SK-N-SH treated with all-trans-retinoic acid at 6 μM for 48 hours (cell line): Measurements from ENCODE around the gene HAPLN1.

Source experiments
- ATAC-seq: fragments of 200-7000 bp; cut with Tn5 transposase; 3 replicates; pipeline ENCODE4 v1.9.1; 2020; ENCODE audit warnings: mild to moderate bottlenecking, moderate library complexity
- ARNTL ChIP-seq: fragments of 450-650 bp; formaldehyde crosslinking; IDR thresholded peaks from 2 replicates; pipeline ENCODE4 v1.5.0; 2020; ENCODE audit warnings: low read depth, mild to moderate bottlenecking, moderate library complexity, borderline replicate concordance
- BACH2 ChIP-seq: fragments of 250-450 bp; sonication (Bioruptor Pico); IDR thresholded peaks from 2 replicates; pipeline ENCODE4 v1.9.0; 2021; ENCODE audit warnings: mild to moderate bottlenecking, borderline replicate concordance
- CREB5 ChIP-seq: fragments of 250-450 bp; sonication (Bioruptor Pico); IDR thresholded peaks from 2 replicates; pipeline ENCODE4 v1.5.1; 2020; ENCODE audit warnings: low read depth, mild to moderate bottlenecking, moderate library complexity
- CSDC2 ChIP-seq: fragments of 250-450 bp; sonication (Bioruptor Pico); IDR thresholded peaks from 2 replicates; pipeline ENCODE4 v1.5.0; 2020; ENCODE audit warnings: mild to moderate bottlenecking, moderate library complexity
- CSRNP3 ChIP-seq: fragments of 250-450 bp; sonication (Bioruptor Pico); IDR thresholded peaks from 2 replicates; pipeline ENCODE4 v1.5.1; 2021; ENCODE audit warnings: mild to moderate bottlenecking, moderate library complexity
- ESRRG ChIP-seq: fragments of 250-450 bp; sonication (Bioruptor Pico); IDR thresholded peaks from 2 replicates; pipeline ENCODE4 v1.6.1; 2021; ENCODE audit warnings: mild to moderate bottlenecking
- GLIS3 ChIP-seq: fragments of 250-450 bp; sonication (Bioruptor Pico); IDR thresholded peaks from 2 replicates; pipeline ENCODE4 v1.5.0; 2020; ENCODE audit warnings: mild to moderate bottlenecking, moderate library complexity
- ISL1 ChIP-seq: fragments of 250-450 bp; sonication (Bioruptor Pico); IDR thresholded peaks from 2 replicates; pipeline ENCODE4 v2.1.2; 2022; ENCODE audit warnings: mild to moderate bottlenecking, moderate library complexity
- OSR1 ChIP-seq: fragments of 250-450 bp; sonication (Bioruptor Pico); IDR thresholded peaks from 2 replicates; pipeline ENCODE4 v1.8.0; 2022; ENCODE audit warnings: moderate library complexity, mild to moderate bottlenecking, inconsistent platforms
- POU6F1 ChIP-seq: fragments of 250-450 bp; sonication (Bioruptor Pico); IDR thresholded peaks from 2 replicates; pipeline ENCODE4 v1.8.0; 2021; ENCODE audit warnings: low read depth, mild to moderate bottlenecking, moderate library complexity, borderline replicate concordance
- PPARA ChIP-seq: fragments of 250-450 bp; sonication (Bioruptor Pico); IDR thresholded peaks from 2 replicates; pipeline ENCODE4 v1.5.0; 2020; ENCODE audit warnings: mild to moderate bottlenecking, borderline replicate concordance
- RARB ChIP-seq: fragments of 250-450 bp; sonication (Bioruptor Pico); IDR thresholded peaks from 2 replicates; pipeline ENCODE4 v1.8.0; 2021; ENCODE audit warnings: mild to moderate bottlenecking, moderate library complexity
- SNAI2 ChIP-seq: fragments of 250-450 bp; sonication (Bioruptor Pico); IDR thresholded peaks from 2 replicates; pipeline ENCODE4 v1.5.0; 2020; ENCODE audit warnings: mild to moderate bottlenecking, moderate library complexity
- TCF4 ChIP-seq: fragments of 250-450 bp; sonication (Bioruptor Pico); IDR thresholded peaks from 2 replicates; pipeline ENCODE4 v1.8.0; 2021; ENCODE audit warnings: mild to moderate bottlenecking, moderate library complexity, borderline replicate concordance
- TOX ChIP-seq: fragments of 250-450 bp; sonication (Bioruptor Pico); IDR thresholded peaks from 2 replicates; pipeline ENCODE4 v1.8.0; 2021; ENCODE audit warnings: mild to moderate bottlenecking, moderate library complexity, borderline replicate concordance
- ZC3H10 ChIP-seq: fragments of 250-450 bp; sonication (Bioruptor Pico); IDR thresholded peaks from 2 replicates; pipeline ENCODE4 v1.5.1; 2021; ENCODE audit warnings: mild to moderate bottlenecking, moderate library complexity
- ZFP3 ChIP-seq: fragments of 250-450 bp; sonication (Bioruptor Pico); IDR thresholded peaks from 2 replicates; pipeline ENCODE4 v1.5.0; 2020; ENCODE audit warnings: mild to moderate bottlenecking, moderate library complexity
- ZFP30 ChIP-seq: fragments of 450-650 bp; formaldehyde crosslinking; IDR thresholded peaks from 2 replicates; pipeline ENCODE4 v1.5.0; 2022; ENCODE audit warnings: mild to moderate bottlenecking, moderate library complexity
- ZNF565 ChIP-seq: fragments of 450-650 bp; formaldehyde crosslinking; conservative IDR thresholded peaks from 2 replicates; pipeline ENCODE4 v1.5.0; 2020; ENCODE audit warnings: low read depth, mild to moderate bottlenecking, moderate library complexity
- ZNF70 ChIP-seq: fragments of 450-650 bp; formaldehyde crosslinking; IDR thresholded peaks from 2 replicates; pipeline ENCODE4 v1.5.0; 2020; ENCODE audit warnings: mild to moderate bottlenecking, moderate library complexity
- ZNF8 ChIP-seq: fragments of 450-650 bp; formaldehyde crosslinking; IDR thresholded peaks from 2 replicates; pipeline ENCODE4 v1.5.0; 2020; ENCODE audit warnings: mild to moderate bottlenecking, moderate library complexity
- TF ChIP-seq, protein P1 (sequence below): fragments of 250-450 bp; sonication (Bioruptor Pico); IDR thresholded peaks from 2 replicates; pipeline ENCODE4 v1.5.0; 2020; ENCODE audit warnings: mild to moderate bottlenecking, moderate library complexity
- TF ChIP-seq, protein P2 (sequence below): fragments of 250-450 bp; sonication (Bioruptor Pico); IDR thresholded peaks from 2 replicates; pipeline ENCODE4 v1.8.0; 2020; ENCODE audit warnings: mild to moderate bottlenecking, moderate library complexity, borderline replicate concordance

Gene HAPLN1

GRCh38 chr5:83653669-83654068 lies 67.0 kb downstream of the HAPLN1 start (continued):
- TF ChIP-seq CSRNP3 (no peak), SNAI2 (CRISPR knock-in tag) (no peak)

DNA sequence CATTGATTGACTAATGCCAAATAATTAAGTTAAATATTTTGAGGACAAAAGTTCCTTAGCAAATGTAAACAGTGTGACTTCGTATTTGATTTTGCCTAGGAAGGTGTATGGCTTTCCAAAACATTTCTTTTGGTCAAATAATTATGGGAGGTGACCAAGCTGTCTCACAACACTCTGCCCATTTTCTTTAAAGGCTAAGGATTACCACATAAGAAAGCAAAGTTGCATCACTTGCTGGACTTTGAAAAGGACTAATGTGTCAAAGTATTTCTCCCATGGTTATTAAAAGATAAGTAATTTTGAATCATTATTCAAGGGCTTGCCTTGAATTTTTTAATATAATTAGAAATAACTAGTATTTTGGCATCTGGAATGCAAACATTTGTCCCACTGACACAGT lies 74.7 kb downstream of the HAPLN1 start:
- no peak for TF ChIP-seq POU6F1 (CRISPR knock-in tag)
- TF ChIP-seq OSR1 (CRISPR knock-in tag) = no peak
- TF ChIP-seq ZC3H10 (CRISPR knock-in tag) = no peak
- TF ChIP-seq CSRNP3 = no peak
- TF ChIP-seq ISL1 (CRISPR knock-in tag) = no peak
- no peak for TF ChIP-seq SNAI2 (CRISPR knock-in tag)
- no peak for TF ChIP-seq TCF4 (CRISPR knock-in tag)
- no peak for TF ChIP-seq ZNF8 (CRISPR knock-in tag)
- TF ChIP-seq ARNTL (CRISPR knock-in tag) = no peak
- no peak for TF ChIP-seq ESRRG
- no peak for TF ChIP-seq CSDC2 (CRISPR knock-in tag)
- TF ChIP-seq CREB5 (CRISPR knock-in tag) = no peak
- TF ChIP-seq ZNF565 (CRISPR knock-in tag) = no peak
- TF ChIP-seq, protein P1, sequence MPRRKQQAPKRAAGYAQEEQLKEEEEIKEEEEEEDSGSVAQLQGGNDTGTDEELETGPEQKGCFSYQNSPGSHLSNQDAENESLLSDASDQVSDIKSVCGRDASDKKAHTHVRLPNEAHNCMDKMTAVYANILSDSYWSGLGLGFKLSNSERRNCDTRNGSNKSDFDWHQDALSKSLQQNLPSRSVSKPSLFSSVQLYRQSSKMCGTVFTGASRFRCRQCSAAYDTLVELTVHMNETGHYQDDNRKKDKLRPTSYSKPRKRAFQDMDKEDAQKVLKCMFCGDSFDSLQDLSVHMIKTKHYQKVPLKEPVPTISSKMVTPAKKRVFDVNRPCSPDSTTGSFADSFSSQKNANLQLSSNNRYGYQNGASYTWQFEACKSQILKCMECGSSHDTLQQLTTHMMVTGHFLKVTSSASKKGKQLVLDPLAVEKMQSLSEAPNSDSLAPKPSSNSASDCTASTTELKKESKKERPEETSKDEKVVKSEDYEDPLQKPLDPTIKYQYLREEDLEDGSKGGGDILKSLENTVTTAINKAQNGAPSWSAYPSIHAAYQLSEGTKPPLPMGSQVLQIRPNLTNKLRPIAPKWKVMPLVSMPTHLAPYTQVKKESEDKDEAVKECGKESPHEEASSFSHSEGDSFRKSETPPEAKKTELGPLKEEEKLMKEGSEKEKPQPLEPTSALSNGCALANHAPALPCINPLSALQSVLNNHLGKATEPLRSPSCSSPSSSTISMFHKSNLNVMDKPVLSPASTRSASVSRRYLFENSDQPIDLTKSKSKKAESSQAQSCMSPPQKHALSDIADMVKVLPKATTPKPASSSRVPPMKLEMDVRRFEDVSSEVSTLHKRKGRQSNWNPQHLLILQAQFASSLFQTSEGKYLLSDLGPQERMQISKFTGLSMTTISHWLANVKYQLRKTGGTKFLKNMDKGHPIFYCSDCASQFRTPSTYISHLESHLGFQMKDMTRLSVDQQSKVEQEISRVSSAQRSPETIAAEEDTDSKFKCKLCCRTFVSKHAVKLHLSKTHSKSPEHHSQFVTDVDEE (CRISPR knock-in tag) = no peak
- no peak for TF ChIP-seq ZNF70 (CRISPR knock-in tag)
- ATAC-seq = no peak

GRCh38 chr5:83644301-83644700 lies 76.4 kb downstream of the HAPLN1 start:
- ATAC-seq = no peak
- TF ChIP-seq ZC3H10 (CRISPR knock-in tag) (no peak), RARB (CRISPR knock-in tag) (no peak), OSR1 (CRISPR knock-in tag) (no peak), ARNTL (CRISPR knock-in tag) (no peak), PPARA (no peak)
- TF ChIP-seq, protein P2, sequence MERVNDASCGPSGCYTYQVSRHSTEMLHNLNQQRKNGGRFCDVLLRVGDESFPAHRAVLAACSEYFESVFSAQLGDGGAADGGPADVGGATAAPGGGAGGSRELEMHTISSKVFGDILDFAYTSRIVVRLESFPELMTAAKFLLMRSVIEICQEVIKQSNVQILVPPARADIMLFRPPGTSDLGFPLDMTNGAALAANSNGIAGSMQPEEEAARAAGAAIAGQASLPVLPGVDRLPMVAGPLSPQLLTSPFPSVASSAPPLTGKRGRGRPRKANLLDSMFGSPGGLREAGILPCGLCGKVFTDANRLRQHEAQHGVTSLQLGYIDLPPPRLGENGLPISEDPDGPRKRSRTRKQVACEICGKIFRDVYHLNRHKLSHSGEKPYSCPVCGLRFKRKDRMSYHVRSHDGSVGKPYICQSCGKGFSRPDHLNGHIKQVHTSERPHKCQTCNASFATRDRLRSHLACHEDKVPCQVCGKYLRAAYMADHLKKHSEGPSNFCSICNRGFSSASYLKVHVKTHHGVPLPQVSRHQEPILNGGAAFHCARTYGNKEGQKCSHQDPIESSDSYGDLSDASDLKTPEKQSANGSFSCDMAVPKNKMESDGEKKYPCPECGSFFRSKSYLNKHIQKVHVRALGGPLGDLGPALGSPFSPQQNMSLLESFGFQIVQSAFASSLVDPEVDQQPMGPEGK (CRISPR knock-in tag) = no peak

- no peak for ATAC-seq
- TF ChIP-seq ESRRG (no peak), POU6F1 (CRISPR knock-in tag) (no peak), RARB (CRISPR knock-in tag) (no peak), GLIS3 (CRISPR knock-in tag) (no peak), PPARA (no peak), ZNF565 (CRISPR knock-in tag) (no peak), ZFP3 (CRISPR knock-in tag) (no peak), CSDC2 (CRISPR knock-in tag) (no peak), SNAI2 (CRISPR knock-in tag) (no peak), TCF4 (CRISPR knock-in tag) (no peak), TOX (CRISPR knock-in tag) (no peak), BACH2 (no peak), ZNF8 (CRISPR knock-in tag) (no peak), ISL1 (CRISPR knock-in tag) (no peak), ZC3H10 (CRISPR knock-in tag) (no peak), ARNTL (CRISPR knock-in tag) (no peak), ZNF70 (CRISPR knock-in tag) (no peak), ZFP30 (CRISPR knock-in tag) (no peak)
Observed at GRCh38 chr5:83641946-83642345, 78.7 kb downstream of the HAPLN1 start.
